ENCODE measurements around the gene IQSEC1. TPM values are rescaled to one million over a fixed set of nuclear protein-coding genes. Genes with fewer than 3 reads are reported as not detected.

Gene IQSEC1
- total and polyA plus RNA-seq, 9 of the 15 experiments (the other 6 are each of a cell fraction or from before 2014, with no cell fraction given), result 0.56 to 39.0 (median 6.8) TPM

DNA sequence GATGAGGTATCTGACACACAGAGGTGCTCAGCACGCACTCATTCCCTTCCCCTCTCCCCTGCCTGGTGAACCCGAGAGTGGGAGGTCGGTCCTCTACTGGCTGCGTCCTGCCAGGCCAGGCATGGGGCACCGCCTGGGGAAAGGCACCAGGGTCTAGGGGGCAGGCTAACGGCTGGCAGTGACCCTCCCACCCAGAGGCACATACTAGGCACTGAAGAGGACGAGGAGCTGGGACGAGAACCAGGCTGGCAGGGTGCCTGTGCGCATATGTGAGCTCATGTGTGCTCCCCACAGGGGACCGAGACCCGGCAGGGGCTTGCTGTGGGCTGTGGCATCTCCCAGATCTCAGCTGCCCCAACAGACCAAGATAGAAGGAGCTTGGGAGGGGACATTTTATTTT, 86.7 kb downstream of the IQSEC1 start (continued):
- TF ChIP-seq, protein P1, sequence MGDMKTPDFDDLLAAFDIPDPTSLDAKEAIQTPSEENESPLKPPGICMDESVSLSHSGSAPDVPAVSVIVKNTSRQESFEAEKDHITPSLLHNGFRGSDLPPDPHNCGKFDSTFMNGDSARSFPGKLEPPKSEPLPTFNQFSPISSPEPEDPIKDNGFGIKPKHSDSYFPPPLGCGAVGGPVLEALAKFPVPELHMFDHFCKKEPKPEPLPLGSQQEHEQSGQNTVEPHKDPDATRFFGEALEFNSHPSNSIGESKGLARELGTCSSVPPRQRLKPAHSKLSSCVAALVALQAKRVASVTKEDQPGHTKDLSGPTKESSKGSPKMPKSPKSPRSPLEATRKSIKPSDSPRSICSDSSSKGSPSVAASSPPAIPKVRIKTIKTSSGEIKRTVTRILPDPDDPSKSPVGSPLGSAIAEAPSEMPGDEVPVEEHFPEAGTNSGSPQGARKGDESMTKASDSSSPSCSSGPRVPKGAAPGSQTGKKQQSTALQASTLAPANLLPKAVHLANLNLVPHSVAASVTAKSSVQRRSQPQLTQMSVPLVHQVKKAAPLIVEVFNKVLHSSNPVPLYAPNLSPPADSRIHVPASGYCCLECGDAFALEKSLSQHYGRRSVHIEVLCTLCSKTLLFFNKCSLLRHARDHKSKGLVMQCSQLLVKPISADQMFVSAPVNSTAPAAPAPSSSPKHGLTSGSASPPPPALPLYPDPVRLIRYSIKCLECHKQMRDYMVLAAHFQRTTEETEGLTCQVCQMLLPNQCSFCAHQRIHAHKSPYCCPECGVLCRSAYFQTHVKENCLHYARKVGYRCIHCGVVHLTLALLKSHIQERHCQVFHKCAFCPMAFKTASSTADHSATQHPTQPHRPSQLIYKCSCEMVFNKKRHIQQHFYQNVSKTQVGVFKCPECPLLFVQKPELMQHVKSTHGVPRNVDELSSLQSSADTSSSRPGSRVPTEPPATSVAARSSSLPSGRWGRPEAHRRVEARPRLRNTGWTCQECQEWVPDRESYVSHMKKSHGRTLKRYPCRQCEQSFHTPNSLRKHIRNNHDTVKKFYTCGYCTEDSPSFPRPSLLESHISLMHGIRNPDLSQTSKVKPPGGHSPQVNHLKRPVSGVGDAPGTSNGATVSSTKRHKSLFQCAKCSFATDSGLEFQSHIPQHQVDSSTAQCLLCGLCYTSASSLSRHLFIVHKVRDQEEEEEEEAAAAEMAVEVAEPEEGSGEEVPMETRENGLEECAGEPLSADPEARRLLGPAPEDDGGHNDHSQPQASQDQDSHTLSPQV (IDR thresholded peaks at IDR 0.05), result no peak
- TF ChIP-seq NONO (IDR thresholded peaks at IDR 0.05; ENCODE audit: low read depth in 2 of 2, low read length in 1 of 2) (no peak), ARID1B (IDR thresholded peaks at IDR 0.05) (no peak)

DNA sequence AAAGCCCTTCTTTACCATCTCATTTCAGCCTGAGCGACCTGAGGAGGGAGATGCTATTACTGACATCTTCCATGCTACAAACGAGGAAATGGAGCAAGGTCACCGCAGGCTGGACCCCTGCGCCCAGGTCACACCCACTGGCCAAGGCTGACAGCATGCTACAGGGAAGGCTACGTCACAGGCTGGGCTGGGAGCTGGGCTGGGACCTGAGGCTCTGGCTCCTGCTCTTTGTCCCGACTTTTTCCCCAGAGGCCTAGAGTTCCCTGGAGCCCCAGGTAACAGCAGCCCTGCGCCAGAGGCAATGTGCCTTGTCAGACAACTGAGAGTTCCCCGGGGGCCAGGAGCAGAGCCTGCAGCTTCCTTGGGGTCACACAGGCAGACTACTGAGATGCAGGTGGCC, 87.2 kb downstream of the IQSEC1 start:
- H3K79me2 ChIP-seq (ENCODE audit: control insufficient read depth, insufficient read depth, low read length), result peaks cover 11% of the 10 kb centered on the region; the same call in 2 of the 3 replicates
- 81% methylated on average over 8 of the region's 8 CpGs for WGBS (ENCODE audit: insufficient coverage, low coverage, missing lambda C conversion rate)
- no peak overlapping the region for H2AFZ ChIP-seq (ENCODE audit: low read depth, low read length)
- H3K9ac ChIP-seq (ENCODE audit: insufficient read depth in 1 of 2, low read depth in 2 of 2, low read length in 2 of 2), result peak overlapping the region in 1 of 2 experiments; percentile 60; a peak in 2 of 4 replicates
- CTCF ChIA-PET (ENCODE audit: low intra/inter-chr PET ratio), result no interaction called here
- H3K9me3 ChIP-seq (replicated peaks; ENCODE audit: control insufficient read depth, insufficient read depth, low read depth, low read length), result no peaks in the 10 kb centered on the region
- no peak overlapping the region for H3K27ac ChIP-seq (ENCODE audit: extremely low read depth, low read depth, low read length)
- DNase-seq (ENCODE audit: extremely low read depth in 1 of 4, low spot score in 3 of 4), result no peak
- no peak for ATAC-seq
- intact Hi-C loops (cut with micrococcal nuclease) (no loop called here), in situ Hi-C loops (cut with MboI) (no loop called here)
- H3K27me3 ChIP-seq (ENCODE audit: control insufficient read depth in 2 of 2, insufficient read depth in 2 of 2, low read length in 2 of 2), result no peaks in the 10 kb centered on the region
- no TSS peak for BruUV-seq (replicated peaks)
- no peak for FAIRE-seq
- peaks cover 12 to 46% of the 10 kb centered on the region in 2 experiments; a peak in 4 of 5 replicates for H3K4me1 ChIP-seq (replicated peaks in 1 of 2; ENCODE audit: control insufficient read depth in 2 of 2, insufficient read depth in 2 of 2, low read length in 2 of 2)
- H3K36me3 ChIP-seq (ENCODE audit: control insufficient read depth, insufficient read depth, low read length), result no peaks in the 10 kb centered on the region
- no peaks in the 10 kb centered on the region for H3K9me1 ChIP-seq (ENCODE audit: control insufficient read depth, insufficient read depth, low read length)
- no peaks in the 10 kb centered on the region for H4K20me1 ChIP-seq (replicated peaks; ENCODE audit: control insufficient read depth, insufficient read depth, low read length)
- POLR2A ChIA-PET, result interaction anchor here (0.6 to 1.7 kb wide), 5 partner anchors 11 to 189 kb away, joined by 3 to 5 read pairs (median 4); partner anchors contain the start of gene CAND2
- no peak overlapping the region for H3K4me2 ChIP-seq (ENCODE audit: insufficient read depth, low read length)
- no peak overlapping the region for H3K4me3 ChIP-seq
- TF ChIP-seq, protein P2, sequence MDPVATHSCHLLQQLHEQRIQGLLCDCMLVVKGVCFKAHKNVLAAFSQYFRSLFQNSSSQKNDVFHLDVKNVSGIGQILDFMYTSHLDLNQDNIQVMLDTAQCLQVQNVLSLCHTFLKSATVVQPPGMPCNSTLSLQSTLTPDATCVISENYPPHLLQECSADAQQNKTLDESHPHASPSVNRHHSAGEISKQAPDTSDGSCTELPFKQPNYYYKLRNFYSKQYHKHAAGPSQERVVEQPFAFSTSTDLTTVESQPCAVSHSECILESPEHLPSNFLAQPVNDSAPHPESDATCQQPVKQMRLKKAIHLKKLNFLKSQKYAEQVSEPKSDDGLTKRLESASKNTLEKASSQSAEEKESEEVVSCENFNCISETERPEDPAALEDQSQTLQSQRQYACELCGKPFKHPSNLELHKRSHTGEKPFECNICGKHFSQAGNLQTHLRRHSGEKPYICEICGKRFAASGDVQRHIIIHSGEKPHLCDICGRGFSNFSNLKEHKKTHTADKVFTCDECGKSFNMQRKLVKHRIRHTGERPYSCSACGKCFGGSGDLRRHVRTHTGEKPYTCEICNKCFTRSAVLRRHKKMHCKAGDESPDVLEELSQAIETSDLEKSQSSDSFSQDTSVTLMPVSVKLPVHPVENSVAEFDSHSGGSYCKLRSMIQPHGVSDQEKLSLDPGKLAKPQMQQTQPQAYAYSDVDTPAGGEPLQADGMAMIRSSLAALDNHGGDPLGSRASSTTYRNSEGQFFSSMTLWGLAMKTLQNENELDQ (CRISPR knock-in tag; IDR thresholded peaks at IDR 0.05; ENCODE audit: borderline replicate concordance), result no peak
- TF ChIP-seq ZKSCAN8 (CRISPR knock-in tag; IDR thresholded peaks at IDR 0.05) (no peak), HDAC1 (IDR thresholded peaks at IDR 0.05) (no peak), JUN (IDR thresholded peaks at IDR 0.05; ENCODE audit: borderline replicate concordance, low read depth, low read length) (no peak), JUN (CRISPR knock-in tag; IDR thresholded peaks at IDR 0.05; ENCODE audit: borderline replicate concordance) (no peak), GATA2 (CRISPR knock-in tag; IDR thresholded peaks at IDR 0.05) (no peak), DPF2 (IDR thresholded peaks at IDR 0.05) (no peak)
- TF ChIP-seq, protein P3, sequence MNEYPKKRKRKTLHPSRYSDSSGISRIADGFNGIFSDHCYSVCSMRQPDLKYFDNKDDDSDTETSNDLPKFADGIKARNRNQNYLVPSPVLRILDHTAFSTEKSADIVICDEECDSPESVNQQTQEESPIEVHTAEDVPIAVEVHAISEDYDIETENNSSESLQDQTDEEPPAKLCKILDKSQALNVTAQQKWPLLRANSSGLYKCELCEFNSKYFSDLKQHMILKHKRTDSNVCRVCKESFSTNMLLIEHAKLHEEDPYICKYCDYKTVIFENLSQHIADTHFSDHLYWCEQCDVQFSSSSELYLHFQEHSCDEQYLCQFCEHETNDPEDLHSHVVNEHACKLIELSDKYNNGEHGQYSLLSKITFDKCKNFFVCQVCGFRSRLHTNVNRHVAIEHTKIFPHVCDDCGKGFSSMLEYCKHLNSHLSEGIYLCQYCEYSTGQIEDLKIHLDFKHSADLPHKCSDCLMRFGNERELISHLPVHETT (CRISPR knock-in tag; conservative IDR thresholded peaks at IDR 0.05 in 1 of 2, IDR thresholded peaks at IDR 0.05 in 1 of 2), result no peak
